Activated naive CD8-positive, alpha-beta T cell treated with anti-CD3 and anti-CD28 coated beads, Interleukin-2, amount 50 U/mL, for 16 hours (primary cell): Measurements from ENCODE around the gene KRTAP5-11.
"Not testable (repeated sequence)": the region's sequence is repeated elsewhere in the genome, so short reads cannot be mapped to it uniquely, and the experiment has no call there.

Experiments
- DNase-seq: peaks from one replicate; pipeline ENCODE4 v3.0.0-alpha.2; 2020; ENCODE audit warnings: low read depth, low spot score

KRTAP5-11 gene

DNA sequence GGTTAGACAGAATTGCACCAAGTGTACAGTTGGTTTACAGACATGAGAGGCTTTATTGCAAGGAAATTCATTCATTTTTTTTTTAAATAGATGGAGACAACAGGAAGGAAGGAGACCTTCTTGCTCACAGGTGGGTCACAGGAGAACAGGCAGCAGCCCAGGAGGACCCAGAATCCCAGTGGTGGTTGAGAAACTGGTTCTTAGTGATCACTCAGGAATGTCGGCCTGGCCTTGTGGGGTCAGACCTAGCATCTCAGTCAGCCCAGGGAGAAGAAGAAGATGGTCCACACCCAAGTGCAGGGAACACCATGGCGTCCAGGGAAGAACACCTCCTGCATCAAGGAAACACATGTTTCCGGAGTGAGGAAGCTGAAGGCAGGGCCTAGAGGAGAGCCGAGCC is 849 bp downstream of the KRTAP5-11 start:
- no peak for DNase-seq

DNA sequence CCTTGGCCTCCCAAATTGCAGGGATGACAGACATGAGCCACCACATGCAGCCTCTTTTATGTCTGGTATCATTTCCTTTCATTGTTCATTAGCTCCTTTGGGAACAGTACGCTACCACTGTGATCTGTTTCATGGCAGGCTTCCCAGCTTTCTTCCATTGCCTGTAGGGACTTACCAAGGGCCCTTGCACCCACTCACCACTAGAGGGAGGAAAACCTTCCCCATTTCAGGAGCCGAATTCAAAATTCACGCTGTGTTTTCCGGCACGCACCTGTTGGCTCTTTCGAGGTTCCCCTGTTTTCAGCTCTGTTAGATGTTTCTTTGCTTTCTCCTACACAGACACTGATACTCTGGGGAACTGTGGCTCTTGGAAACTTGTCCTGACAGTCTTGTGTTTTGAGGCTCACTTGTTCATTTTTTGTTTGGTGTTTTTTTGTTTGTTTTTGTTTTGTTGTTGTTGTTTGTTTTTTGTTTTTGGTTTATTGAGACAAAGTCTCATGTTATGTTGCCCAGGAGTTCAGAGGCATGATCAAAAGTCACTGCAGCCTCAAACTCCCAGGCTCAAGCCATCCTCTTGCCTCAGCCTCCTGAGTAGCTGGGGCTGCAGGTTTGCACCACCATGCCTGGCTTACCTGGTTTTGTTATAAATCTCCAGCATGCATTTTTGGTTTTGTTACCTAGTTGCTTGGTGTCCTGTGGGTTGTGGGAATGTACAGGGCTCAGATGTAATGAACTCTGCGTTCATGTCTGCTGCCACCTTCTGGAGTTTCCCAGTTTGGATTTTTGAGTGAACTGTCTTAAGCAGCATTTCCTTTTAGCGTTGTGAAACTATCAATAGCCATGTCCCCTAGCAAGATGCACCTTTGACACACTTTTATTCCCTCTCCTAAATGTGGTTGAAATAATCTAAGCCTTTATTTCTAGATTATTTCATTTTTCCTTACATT is 2.3 kb downstream of the KRTAP5-11 start:
- no peak for DNase-seq

DNA sequence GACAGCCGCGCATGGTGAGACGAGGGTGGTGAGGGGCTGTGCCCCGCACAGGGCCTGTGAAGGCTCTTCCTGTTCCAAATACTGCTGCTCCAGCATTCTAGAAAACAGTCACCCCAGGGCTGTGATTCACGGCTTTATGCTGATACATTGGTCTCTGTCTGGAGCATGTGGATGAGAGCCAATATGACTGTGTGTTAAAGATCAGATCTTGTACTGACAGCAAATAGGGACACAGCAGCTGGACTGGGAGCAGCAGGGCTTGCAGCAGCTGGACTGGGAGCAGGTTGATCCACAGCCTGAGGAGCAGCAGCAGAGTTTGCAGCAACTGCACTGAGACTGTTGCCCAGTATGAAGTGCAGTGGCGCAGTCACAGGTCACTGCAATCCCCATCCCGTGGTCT is 3.2 kb downstream of the KRTAP5-11 start:
- not testable (repeated sequence) for DNase-seq

DNA sequence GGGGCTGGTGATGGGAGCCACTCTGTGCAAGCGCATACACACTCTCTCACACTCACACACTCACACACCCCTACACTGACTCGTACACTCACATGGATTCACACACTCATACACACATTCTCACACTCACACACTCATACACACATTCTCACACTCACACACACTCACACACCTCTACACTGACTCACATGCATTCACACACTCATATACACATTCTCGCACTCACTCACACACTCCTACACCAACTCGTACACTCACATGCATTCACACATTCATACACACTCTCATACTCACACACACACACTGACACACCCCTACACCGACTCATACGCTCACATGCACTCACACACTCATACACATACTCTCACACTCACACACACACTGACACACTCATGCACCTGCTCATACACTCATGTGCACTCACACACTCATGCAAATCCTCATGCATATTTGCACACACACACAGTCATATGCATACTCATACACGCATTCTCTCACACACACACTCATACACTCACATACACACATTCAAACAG is 5.1 kb downstream of the KRTAP5-11 start:
- no peak for DNase-seq

DNA sequence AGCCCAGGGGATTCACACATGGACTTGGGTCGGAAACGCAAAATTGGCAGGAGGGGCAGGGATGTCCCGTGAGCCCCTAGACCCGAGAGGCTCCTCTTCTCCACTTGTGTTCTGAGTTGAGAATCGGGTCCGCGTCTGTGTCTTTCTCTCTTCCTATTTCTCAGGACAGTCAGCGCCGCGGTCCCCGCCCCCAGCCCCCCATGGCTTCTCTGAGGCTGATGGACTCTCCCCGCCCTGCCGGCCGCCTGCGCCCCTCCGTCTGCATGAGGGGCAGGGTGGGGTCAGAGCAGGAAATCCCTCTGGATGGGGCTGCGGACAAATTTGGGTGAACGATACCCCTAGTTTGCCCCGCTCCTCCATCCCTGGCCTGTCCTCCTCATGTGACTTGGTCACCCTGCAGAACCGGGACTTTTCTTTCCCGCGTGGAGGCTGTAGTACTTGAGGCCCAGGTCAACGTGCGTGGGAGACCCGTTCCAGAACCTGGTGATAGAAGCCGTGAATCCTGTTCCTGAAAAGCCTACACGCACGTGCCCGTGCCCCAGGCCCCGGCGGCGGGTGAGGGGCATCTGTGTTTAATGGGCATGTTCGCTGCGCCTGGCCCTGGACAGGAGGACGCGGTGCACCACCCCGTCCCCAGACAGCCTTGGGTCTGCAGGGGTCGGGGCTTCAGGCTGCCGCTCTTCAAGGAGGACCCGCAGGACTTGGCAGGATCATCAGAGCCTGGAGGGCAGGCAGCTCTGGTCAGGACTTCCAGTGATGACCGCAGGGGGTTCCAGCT is 5.8 kb downstream of the KRTAP5-11 start:
- not testable (repeated sequence) for DNase-seq

DNA sequence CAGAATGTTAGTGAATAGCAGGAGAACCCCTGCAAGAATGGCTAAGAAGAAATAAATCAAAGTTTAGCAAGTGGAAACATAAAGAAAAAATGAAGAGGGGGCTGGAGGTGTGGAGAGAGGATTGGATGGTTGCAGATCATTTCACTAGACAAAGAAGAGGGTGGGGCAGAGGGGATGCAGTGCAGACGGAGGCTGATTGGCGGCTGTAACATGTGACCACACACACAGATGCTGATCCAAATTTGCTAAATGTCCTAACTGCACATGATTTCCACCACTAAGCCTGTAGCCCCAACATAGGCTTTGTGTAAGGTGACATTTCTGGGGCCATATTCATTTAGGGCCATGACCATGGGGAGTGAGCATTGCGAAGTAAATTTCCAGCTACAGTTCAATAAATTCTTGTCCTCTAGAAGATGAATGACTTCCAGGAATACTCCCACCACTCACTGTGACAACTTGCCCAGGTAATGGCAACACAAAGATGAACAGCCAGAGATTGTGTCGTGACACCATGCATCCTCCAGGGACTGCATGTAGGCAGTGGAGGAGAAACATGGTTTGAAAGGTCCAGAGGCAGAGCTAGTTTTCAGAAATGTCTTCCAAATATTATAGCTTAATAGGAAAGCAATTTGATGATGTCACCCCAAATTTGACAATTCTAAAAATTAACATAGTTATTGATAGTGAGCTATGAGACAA is 6.8 kb downstream of the KRTAP5-11 start:
- no peak for DNase-seq

DNA sequence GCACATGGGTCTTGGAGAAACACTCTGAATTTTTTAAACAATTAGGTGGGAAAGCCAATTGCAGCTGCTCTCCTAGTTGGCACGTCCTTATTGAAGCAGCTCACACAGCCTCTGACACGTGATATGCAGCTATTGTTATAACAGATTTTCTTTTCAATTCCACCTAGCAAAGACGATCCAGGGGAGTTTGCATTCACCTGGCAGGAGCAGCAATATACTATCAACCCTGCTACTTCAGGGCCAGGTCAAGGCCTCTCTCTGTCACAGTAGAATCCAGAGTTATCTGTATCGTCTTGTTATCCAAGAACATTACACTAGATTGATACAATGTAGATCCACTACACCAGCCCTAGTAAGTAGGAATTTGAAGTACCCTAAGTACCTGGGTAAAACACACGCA is 8.3 kb downstream of the KRTAP5-11 start:
- DNase-seq: no peak

DNA sequence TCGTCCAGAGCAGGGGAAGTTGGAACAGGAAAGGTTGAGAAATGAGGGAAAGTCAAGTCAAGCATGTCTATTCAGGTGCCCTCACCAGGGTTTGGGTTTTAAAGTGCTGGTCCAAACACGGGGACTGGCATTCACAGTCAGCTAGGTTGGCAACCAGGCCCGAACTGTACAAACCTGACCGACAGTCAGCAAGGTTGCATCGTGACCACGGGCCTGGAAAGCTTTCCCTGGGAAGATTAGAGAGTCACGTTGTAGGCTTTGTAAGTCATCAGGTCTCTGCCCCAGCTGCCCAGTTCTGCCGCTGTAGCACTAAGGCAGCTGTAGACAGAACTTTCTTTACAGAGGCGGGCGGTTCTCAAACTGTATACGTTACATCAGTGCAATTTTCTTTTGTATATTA is 9.9 kb downstream of the KRTAP5-11 start:
- no peak for DNase-seq

DNA sequence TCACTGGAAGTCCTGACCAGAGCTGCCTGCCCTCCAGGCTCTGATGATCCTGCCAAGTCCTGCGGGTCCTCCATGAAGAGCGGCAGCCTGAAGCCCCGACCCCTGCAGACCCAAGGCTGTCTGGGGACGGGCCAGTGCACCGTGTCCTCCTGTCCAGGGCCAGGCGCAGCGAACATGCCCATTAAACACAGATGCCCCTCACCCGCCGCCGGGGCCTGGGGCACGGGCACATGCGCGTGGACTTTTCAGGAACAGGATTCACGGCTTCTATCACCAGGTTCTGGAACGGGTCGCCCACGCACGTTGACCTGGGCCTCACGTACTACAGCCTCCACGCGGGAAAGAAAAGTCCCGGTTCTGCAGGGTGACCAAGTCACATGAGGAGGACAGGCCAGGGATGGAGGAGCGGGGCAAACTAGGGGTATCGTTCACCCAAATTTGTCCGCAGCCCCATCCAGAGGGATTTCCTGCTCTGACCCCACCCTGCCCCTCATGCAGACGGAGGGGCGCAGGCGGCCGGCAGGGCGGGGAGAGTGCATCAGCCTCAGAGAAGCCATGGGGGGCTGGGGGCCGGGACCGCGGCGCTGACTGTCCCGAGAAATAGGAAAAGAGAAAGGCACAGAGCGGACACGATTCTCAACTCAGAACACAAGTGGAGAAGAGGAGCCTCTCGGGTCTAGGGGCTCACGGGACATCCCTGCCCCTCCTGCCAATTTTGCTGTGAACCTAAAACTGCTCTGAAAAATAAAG is 11.4 kb downstream of the KRTAP5-11 start:
- not testable (repeated sequence) for DNase-seq

DNA sequence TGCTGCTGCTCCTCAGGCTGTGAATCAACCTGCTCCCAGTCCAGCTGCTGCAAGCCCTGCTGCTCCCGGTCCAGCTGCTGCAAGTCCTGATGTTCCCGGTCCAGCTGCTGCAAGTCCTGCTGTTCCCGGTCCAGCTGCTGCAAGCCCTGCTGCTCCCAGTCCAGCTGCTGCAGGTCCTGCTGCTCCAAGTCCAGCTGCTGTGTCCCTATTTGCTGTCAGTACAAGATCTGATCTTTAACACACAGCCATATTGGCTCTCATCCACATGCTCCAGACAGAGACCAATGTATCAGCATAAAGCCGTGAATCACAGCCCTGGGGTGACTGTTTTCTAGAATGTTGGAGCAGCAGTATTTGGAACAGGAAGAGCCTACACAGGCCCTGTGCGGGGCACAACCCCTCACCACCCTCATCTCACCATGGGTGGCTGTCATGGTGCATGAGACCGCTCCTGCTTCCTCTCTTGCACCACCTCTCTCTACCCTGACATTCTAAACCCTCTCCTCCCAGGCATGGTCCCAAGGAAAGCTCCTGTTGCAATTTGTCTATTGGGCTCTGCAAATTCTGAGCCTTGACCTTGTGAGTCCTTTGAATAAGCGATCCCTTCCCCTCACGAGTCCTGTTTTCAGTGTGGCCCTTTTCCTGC is 13.8 kb downstream of the KRTAP5-11 start:
- no peak for DNase-seq

DNA sequence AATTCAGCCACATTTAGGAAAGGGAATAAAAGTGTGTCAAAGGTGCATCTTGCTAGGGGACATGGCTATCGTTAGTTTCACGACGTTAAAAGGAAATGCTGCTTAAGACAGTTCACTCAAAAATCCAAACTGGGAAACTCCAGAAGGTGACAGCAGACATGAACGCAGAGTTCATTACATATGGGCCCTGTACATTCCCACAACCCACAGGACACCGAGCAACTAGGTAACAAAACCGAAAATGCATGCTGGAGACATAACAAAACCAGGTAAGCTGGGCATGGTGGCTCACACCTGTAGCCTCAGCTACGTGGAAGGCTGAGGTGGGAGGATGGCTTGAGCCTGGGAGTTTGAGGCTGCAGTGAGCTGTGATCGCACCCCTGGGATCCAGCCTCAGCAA is 15.0 kb downstream of the KRTAP5-11 start:
- not testable (repeated sequence) for DNase-seq

DNA sequence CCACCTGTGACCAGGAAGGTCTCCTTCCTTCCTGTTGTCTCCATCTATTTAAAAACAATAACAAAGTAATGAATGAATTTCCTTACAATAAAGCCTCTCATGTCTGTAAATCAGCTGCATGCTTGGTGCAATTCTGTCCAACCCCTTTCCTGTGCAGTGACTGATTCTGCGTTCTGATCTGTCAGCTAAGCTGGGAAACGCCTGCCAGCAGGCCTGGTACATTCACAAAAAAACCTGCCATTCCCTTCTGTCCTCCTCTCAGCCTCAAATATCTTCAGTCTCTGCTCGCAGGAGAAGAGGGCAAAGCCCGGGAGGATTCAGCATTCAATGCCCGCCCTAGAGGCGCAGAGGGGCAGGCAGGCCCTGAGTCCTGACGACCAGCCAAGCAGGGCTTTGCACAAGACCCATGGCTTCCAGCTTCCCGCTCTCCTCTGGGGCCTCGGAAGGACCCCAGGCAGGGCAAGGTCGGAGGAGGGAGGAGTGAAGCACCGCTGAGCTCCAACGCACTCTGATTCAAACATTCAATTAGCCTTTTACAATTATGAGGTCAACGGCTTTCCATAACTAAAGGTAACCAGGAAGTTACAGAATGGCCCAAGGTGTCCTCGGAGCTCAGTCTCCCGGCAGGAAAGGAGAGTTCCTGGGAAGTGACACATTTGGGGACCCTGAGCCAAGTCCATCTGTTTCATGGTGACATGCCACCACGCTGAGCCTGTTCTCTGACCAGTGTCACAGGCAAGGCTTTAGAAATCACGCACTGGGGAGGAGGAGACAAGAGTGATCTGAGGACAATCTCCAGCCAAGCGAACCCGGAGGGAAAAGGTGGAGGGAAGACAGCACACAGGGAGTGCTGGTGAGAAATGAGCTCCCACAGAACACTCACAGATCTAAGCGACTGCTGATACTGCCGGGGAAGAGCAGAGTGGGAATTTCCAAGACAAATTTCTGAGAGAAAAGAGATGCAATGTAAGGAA is 15.8 kb downstream of the KRTAP5-11 start:
- not testable (repeated sequence) for DNase-seq

DNA sequence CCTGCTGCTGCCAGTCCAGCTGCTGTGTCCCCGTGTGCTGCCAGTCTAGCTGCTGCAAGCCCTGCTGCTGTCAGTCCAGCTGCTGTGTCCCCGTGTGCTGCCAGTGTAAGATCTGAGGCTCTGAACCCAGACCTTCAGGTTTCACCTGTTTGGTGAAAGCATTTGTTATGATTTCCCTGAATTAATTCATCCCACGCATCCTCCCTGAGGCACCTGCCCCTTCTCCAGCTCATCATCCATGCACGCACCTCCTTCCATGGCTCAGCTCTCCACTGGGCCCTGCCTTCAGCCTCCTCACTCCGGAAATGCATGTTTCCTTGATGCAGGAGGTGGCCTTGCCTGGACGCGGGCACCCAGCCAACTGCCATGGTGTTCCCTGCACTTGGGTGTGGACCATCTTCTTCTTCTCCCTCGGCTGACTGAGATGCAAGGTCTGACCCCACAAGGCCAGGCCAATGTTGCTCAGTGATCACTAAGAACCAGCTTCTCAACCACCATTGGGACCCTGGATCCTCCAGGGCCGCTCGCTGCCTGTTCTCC is 16.5 kb downstream of the KRTAP5-11 start:
- no peak for DNase-seq

DNA sequence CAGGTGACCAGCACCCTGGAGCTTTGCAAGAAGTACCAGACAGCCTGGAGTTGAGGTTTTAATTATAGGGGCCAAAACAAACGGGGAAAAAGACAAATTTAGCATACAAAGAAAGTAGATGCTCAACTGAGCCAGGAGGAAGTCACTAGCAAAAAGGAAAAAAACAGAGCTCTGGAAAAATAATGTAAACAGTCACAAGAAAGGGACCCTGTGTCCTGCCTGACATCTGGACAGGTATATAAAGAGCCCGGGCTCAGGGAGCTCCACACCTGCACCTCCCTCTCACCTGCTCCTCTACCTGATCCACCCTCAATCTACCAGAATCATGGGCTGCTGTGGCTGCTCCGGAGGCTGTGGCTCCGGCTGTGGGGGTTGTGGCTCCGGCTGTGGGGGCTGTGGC is 17.4 kb downstream of the KRTAP5-11 start, which contains the start of gene KRTAP5-10:
Gene KRTAP5-10, plus strand, starts transcription at position 301 of the 400 bp plus-strand sequence. Its CDS starts 25 bp downstream, at position 326.
- no peak for DNase-seq

DNA sequence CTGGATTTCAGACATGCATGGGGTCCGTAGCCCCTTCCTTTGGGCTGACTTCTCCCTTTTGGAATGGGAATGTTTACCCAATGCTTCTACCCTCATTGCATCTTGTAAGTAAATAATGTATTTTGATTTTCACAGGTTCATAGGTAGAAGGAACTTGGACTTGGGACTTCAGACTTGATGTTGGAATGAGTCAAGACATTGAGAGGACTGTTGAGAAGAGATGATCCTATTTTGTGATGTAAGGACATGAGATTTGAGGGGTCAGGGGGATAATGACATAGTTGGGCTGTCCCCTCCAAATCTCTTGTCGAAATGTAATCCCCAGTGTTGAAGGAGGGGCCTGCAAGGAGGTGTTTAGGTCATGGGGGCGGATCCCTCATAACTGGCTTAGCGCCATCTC is 18.2 kb downstream of the KRTAP5-11 start:
- DNase-seq: no peak

DNA sequence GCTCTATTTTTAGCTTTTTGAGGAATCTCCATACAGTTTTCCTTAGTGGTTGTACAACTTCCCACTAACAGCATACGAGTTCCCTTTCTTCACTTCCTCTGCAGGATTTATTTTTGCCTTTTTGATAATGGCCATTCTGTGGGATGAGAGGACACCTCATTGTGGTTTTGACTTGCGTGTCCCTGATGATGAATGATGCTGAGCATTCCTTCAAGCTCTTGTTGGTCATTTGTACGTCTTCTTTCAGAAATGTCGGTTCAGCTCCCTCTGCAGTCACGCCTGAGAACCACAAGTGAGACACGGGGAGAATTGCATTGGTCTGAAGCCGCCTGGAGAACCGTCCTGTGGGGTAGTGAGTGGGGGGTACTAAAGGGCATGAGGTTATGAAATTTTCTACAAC is 19.3 kb downstream of the KRTAP5-11 start:
- no peak for DNase-seq

DNA sequence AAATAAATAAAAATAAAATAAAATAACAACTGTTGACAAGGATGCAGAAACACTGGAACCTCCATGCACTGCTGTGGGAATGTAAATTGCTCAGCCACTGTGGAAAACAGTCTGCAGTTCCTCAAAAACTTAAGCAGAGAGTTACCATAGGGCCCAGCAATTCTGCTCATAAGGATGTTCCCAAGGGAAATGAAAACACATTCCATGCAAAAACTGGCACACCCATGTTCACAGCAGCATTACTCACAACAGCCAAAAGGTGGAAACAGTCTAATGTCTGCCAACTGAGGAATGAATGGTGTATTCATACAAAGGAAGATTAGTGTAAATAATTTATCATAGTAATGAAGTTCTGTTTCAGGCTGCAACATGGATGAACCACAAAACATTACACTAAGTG is 20.6 kb downstream of the KRTAP5-11 start:
- DNase-seq: no peak

DNA sequence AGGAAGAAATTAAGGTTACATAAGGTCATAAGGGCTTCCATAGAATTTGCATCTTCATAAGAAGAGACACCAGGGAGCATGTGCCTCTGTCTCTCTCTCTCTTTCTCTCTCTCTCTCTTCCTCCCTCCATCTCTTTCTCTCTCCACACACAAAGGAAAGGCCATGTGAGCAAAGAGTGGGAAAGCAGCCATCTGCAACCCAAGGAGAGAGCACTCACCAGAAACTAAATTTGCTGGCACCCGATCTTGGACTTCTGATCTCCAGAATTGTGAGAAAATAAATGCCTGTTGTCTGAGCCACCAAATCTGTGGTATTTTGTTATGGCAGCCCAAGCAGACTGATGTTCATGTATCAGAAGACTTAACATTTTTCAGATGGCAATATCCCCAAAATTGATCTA is 23.7 kb downstream of the KRTAP5-11 start:
- DNase-seq: no peak

DNA sequence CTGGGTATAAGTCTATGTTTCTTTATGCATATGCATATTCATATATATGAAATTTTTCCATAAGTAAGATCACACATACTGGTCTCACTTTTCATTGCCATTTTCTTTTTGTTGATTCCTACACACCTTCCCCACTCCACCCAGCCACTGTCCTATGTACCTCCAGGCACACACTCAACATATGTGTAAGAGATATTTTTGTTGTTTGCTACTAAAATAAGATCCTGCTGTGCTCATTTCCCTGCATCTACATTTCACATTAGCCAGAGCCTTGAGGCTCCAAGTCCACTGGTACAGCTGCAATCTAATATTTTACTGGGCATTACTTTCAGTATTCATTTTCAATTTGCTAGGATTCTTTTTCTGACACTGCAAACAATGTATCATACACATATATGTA is 25.4 kb downstream of the KRTAP5-11 start:
- no peak for DNase-seq
